K562 (cell line): Measurements from ENCODE around the gene LRGUK. TPM values are rescaled to one million over a fixed set of nuclear protein-coding genes. Genes with fewer than 3 reads are reported as not detected.

Source experiments
- CEBPG ChIP-seq, 3 experiments: fragments of 200-800 bp in 1 of 3; sonication (Bioruptor generic) in 1 of 3; sonication (generic) in 1 of 3; formaldehyde crosslinking in 1 of 3; IDR thresholded peaks in 2 of 3; conservative IDR thresholded peaks in 1 of 3; 2 replicates each; pipeline versions ENCODE4 v1.6.1 to v1.8.0; 2016 to 2022; ENCODE audit warnings: missing compliant biosample characterization in 2 of 3, missing genetic modification characterization in 2 of 3, mild to moderate bottlenecking in 1 of 3, missing genetic modification reagents in 1 of 3
- CREBBP ChIP-seq: IDR thresholded peaks from one replicate; pipeline ENCODE4 v1.6.1; 2012; ENCODE audit warnings: low read depth, mild to moderate bottlenecking, control low read depth, inconsistent platforms, low read length
- CXXC5 ChIP-seq: fragments of 250-450 bp; sonication (Bioruptor Pico); IDR thresholded peaks from 2 replicates; pipeline ENCODE4 v1.8.0; 2022; ENCODE audit warnings: inconsistent platforms, mild to moderate bottlenecking, moderate library complexity
- FOXA1 ChIP-seq: fragments of 450-650 bp; IDR thresholded peaks from 2 replicates; pipeline ENCODE4 v1.6.1; 2016; ENCODE audit warnings: mild to moderate bottlenecking, borderline replicate concordance
- FOXA3 ChIP-seq, 2 experiments: fragments of 450-650 bp in 1 of 2; sonication (generic) in 1 of 2; formaldehyde crosslinking; IDR thresholded peaks in 1 of 2; conservative IDR thresholded peaks in 1 of 2; 2 replicates each; pipeline versions ENCODE4 v1.4.0 to v1.8.0; 2020 to 2022; ENCODE audit warnings: mild to moderate bottlenecking in 2 of 2, missing genetic modification reagents in 1 of 2
- FOXK2 ChIP-seq, 2 experiments: fragments of 450-650 bp; IDR thresholded peaks in 1 of 2; conservative IDR thresholded peaks in 1 of 2; 2 replicates each; pipeline ENCODE4 v1.6.1; 2016; ENCODE audit warnings: low read depth in 2 of 2, mild to moderate bottlenecking in 1 of 2
- NFRKB ChIP-seq: fragments of 450-650 bp; IDR thresholded peaks from 2 replicates; pipeline ENCODE4 v1.6.1; 2016; ENCODE audit warnings: low read depth
- TFAP4 ChIP-seq: sonication (generic); formaldehyde crosslinking; IDR thresholded peaks from 2 replicates; pipeline ENCODE4 v1.8.0; 2022; ENCODE audit warnings: missing genetic modification reagents, mild to moderate bottlenecking, moderate library complexity, borderline replicate concordance
- THRB ChIP-seq: fragments of 450-650 bp; formaldehyde crosslinking; conservative IDR thresholded peaks from 2 replicates; pipeline ENCODE4 v1.4.0; 2022; ENCODE audit warnings: mild to moderate bottlenecking, missing genetic modification characterization
- ZBTB40 ChIP-seq, 2 experiments: fragments of 450-650 bp in 1 of 2; sonication (generic) in 1 of 2; formaldehyde crosslinking in 1 of 2; IDR thresholded peaks; 2 replicates each; pipeline versions ENCODE4 v1.7.1 to v1.9.0; 2016 to 2022; ENCODE audit warnings: inconsistent platforms in 1 of 2, mild to moderate bottlenecking in 1 of 2, missing genetic modification reagents in 1 of 2
- ZNF398 ChIP-seq: fragments of 250-450 bp; sonication (Bioruptor Pico); IDR thresholded peaks from 2 replicates; pipeline ENCODE4 v1.8.0; 2021; ENCODE audit warnings: moderate library complexity, mild to moderate bottlenecking, inconsistent platforms
- ZNF445 ChIP-seq: fragments of 250-450 bp; sonication (Bioruptor Pico); IDR thresholded peaks from 2 replicates; pipeline ENCODE4 v1.4.0; 2020; ENCODE audit warnings: low read depth, mild to moderate bottlenecking, moderate library complexity
- ZNF717 ChIP-seq: fragments of 250-450 bp; sonication (Bioruptor Pico); IDR thresholded peaks from 2 replicates; pipeline ENCODE4 v1.5.0; 2021
- polyA plus RNA-seq, 8 experiments: library from polyadenylated mRNA; depleted of rRNA in 4 of 8; stranded (reverse) in 5 of 8; unstranded in 3 of 8; fragments of >200 nt; fragmentation: Nextera tagmentation in 2 of 8; fragmentation: Illumina TruSeq in 1 of 8; extraction: Ambion mirVana in 2 of 8; extraction: Trizol in 1 of 8; gene quantifications; 2 replicates each; pipeline versions ENCODE4 v1.2.1 to v1.2.3, GENCODE V29; 2011 to 2014; ENCODE audit warnings: inconsistent platforms in 1 of 8, missing spikeins in 1 of 8
- total RNA-seq, 7 experiments: library from RNA; depleted of rRNA in 6 of 7; stranded (reverse); fragments of >200 nt in 6 of 7; fragmentation: Illumina TruSeq in 2 of 7; extraction: Trizol in 2 of 7; gene quantifications; 2 replicates each; pipeline versions ENCODE4 v1.2.1 to v1.2.3, GENCODE V29; 2011 to 2021; ENCODE audit warnings: low replicate concordance in 1 of 7

Gene LRGUK
- total and polyA plus RNA-seq, 9 of the 15 experiments (the other 6 are each of a cell fraction or from before 2014, with no cell fraction given) = 0.04 to 0.33 (median 0.18) TPM

- TF ChIP-seq ZBTB40 (IDR thresholded peaks at IDR 0.05) = peak; percentile 70
- TF ChIP-seq ZBTB40 (CRISPR knock-in tag; IDR thresholded peaks at IDR 0.05) = no peak
- TF ChIP-seq CEBPG (CRISPR knock-in tag; IDR thresholded peaks at IDR 0.05) = no peak
- TF ChIP-seq CEBPG (tag; conservative IDR thresholded peaks at IDR 0.05 in 1 of 2, IDR thresholded peaks at IDR 0.05 in 1 of 2) = no peak
- no peak for TF ChIP-seq ZNF717 (CRISPR knock-in tag)
- TF ChIP-seq CREBBP = no peak
- no peak for TF ChIP-seq ZNF398
- TF ChIP-seq FOXA3 (CRISPR knock-in tag; conservative IDR thresholded peaks at IDR 0.05 in 1 of 2, IDR thresholded peaks at IDR 0.05 in 1 of 2) = peak in 1 of 2 experiments; percentile 35; a peak in 1 of 4 replicates
- TF ChIP-seq FOXK2 (conservative IDR thresholded peaks at IDR 0.05 in 1 of 2, IDR thresholded peaks at IDR 0.05 in 1 of 2; ENCODE audit: low read depth in 2 of 2) = 0 out of 4 replicates have a peak, but pooled peaks have one; percentile 36 to 55
- TF ChIP-seq NFRKB = no peak
- no peak for TF ChIP-seq TFAP4 (CRISPR knock-in tag)
- no peak for TF ChIP-seq FOXA1
- no peak for TF ChIP-seq CXXC5 (CRISPR knock-in tag)
- TF ChIP-seq THRB (CRISPR knock-in tag) = no peak
- TF ChIP-seq ZNF445 (CRISPR knock-in tag) = no peak
These were observed 48.1 kb upstream of the LRGUK start (continued) for GRCh38 chr7:134078991-134079390.
